Left renal pelvis (tissue), 4 donors: Measurements from ENCODE around the gene ZNF766. TPM values are rescaled to one million over a fixed set of nuclear protein-coding genes. Genes with fewer than 3 reads are reported as not detected.
"Not testable (repeated sequence)": the region's sequence is repeated elsewhere in the genome, so short reads cannot be mapped to it uniquely, and the experiment has no call there.

Experiments used
- DNase-seq, 4 donors: peaks; one replicate each; pipeline ENCODE4 v3.0.0-alpha.2; 2013; ENCODE audit warnings: low read depth in 4 of 4, low spot score in 3 of 4
- polyA plus RNA-seq, 4 donors: library from polyadenylated mRNA; unstranded; fragments of 120-200 nt; gene quantifications; one replicate each; pipeline ENCODE4 v1.2.1, GENCODE V29; 2013; ENCODE audit not compliant: insufficient read length in 4 of 4

ZNF766 gene
- polyA plus RNA-seq, 4 donors, result 14.9 to 24.0 (median 22.1) TPM

- DNase-seq, result no peak
Observed at GRCh38 chr19:52274191-52274590, 4.8 kb downstream of the ZNF766 start.

GRCh38 chr19:52275988-52276387, 6.6 kb downstream of the ZNF766 start:
- DNase-seq, result no peak

- DNase-seq, result no peak
Observed at GRCh38 chr19:52277471-52277870, 8.1 kb downstream of the ZNF766 start.

- no peak for DNase-seq
Observed at GRCh38 chr19:52286256-52286655, 16.9 kb downstream of the ZNF766 start.

- DNase-seq, result no peak
Observed at GRCh38 chr19:52291781-52292180, 22.4 kb downstream of the ZNF766 start.

- not testable (repeated sequence) for DNase-seq
Observed at GRCh38 chr19:52292946-52293345, 23.6 kb downstream of the ZNF766 start.

GRCh38 chr19:52296400-52296772, 27.0 kb downstream of the ZNF766 start:
- DNase-seq, result no peak

- peak; percentile 51 to 76 (median 68) for DNase-seq
Observed at GRCh38 chr19:52296773-52297600, 27.6 kb downstream of the ZNF766 start, which contains the start of gene ZNF480. Gene ZNF480 (plus strand): TSS chr19:52297169. CDS start chr19:52300413, 3,244 bp downstream.

GRCh38 chr19:52297601-52298364, 28.4 kb downstream of the ZNF766 start:
- peak in 2 of 4 donors; percentile 2 to 12 for DNase-seq

GRCh38 chr19:52307275-52307674, 37.9 kb downstream of the ZNF766 start:
- DNase-seq, result peak in 1 of 4 donors; percentile 3

- DNase-seq, result no peak
Observed at GRCh38 chr19:52322429-52322828, 53.0 kb downstream of the ZNF766 start.

- DNase-seq, result no peak
Observed at GRCh38 chr19:52331757-52332156, 62.4 kb downstream of the ZNF766 start.

GRCh38 chr19:52335768-52336116, 66.4 kb downstream of the ZNF766 start:
- DNase-seq, result no peak

GRCh38 chr19:52336117-52336790, 66.9 kb downstream of the ZNF766 start, which contains the start of gene ZNF610:
Gene ZNF610 (plus strand): TSS chr19:52336243. CDS start chr19:52349173, 12,930 bp downstream.
- DNase-seq, result peak; percentile 71 to 82 (median 80)

- DNase-seq, result peak in 1 of 4 donors; percentile 14
Observed at GRCh38 chr19:52336791-52337381, 67.5 kb downstream of the ZNF766 start.

- DNase-seq, result not testable (repeated sequence)
Observed at GRCh38 chr19:52339022-52339421, 69.6 kb downstream of the ZNF766 start.

GRCh38 chr19:52343548-52343947, 74.2 kb downstream of the ZNF766 start:
- DNase-seq, result peak; percentile 45 to 74 (median 64)

GRCh38 chr19:52345162-52345561, 75.8 kb downstream of the ZNF766 start:
- DNase-seq, result no peak
